ENCODE measurements around the gene RPL21.

DNA sequence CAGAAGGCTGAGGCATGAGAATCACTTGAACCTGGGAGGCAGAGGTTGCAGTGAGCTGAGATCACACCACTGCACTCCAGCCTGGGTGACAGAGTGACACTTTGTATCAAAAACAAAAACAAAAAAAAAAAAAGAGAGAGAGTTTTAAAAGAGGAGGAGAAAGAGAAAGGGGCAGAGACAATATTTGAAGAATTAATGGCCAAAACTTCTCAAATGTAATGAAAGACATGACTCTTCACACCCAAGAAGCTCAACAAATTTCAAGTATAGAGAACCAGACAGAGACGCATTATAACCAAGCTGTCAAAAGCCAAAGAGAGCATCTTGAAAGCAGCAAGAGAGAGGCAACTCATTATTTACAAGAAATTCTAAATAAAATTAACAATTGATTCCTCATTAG, 42.8 kb upstream of the RPL21 start:
- TF ChIP-seq, protein P1, sequence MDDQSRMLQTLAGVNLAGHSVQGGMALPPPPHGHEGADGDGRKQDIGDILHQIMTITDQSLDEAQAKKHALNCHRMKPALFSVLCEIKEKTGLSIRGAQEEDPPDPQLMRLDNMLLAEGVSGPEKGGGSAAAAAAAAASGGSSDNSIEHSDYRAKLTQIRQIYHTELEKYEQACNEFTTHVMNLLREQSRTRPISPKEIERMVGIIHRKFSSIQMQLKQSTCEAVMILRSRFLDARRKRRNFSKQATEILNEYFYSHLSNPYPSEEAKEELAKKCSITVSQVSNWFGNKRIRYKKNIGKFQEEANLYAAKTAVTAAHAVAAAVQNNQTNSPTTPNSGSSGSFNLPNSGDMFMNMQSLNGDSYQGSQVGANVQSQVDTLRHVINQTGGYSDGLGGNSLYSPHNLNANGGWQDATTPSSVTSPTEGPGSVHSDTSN (CRISPR knock-in tag; IDR thresholded peaks at IDR 0.05): no peak
- TF ChIP-seq ZBTB1 (tag by site-specific recombination; IDR thresholded peaks at IDR 0.05) (no peak), ZBTB8A (tag by site-specific recombination; IDR thresholded peaks at IDR 0.05) (no peak), ZNF660 (tag by site-specific recombination; IDR thresholded peaks at IDR 0.05) (no peak), ZNF266 (tag by site-specific recombination; IDR thresholded peaks at IDR 0.05; ENCODE audit: low read depth) (no peak), ZNF146 (tag by site-specific recombination; IDR thresholded peaks at IDR 0.05) (no peak), ZNF791 (tag by site-specific recombination; IDR thresholded peaks at IDR 0.05) (no peak), ZSCAN30 (tag by site-specific recombination; IDR thresholded peaks at IDR 0.05) (no peak), YY1 (tag by site-specific recombination; IDR thresholded peaks at IDR 0.05) (no peak)
- TF ChIP-seq, protein P2, sequence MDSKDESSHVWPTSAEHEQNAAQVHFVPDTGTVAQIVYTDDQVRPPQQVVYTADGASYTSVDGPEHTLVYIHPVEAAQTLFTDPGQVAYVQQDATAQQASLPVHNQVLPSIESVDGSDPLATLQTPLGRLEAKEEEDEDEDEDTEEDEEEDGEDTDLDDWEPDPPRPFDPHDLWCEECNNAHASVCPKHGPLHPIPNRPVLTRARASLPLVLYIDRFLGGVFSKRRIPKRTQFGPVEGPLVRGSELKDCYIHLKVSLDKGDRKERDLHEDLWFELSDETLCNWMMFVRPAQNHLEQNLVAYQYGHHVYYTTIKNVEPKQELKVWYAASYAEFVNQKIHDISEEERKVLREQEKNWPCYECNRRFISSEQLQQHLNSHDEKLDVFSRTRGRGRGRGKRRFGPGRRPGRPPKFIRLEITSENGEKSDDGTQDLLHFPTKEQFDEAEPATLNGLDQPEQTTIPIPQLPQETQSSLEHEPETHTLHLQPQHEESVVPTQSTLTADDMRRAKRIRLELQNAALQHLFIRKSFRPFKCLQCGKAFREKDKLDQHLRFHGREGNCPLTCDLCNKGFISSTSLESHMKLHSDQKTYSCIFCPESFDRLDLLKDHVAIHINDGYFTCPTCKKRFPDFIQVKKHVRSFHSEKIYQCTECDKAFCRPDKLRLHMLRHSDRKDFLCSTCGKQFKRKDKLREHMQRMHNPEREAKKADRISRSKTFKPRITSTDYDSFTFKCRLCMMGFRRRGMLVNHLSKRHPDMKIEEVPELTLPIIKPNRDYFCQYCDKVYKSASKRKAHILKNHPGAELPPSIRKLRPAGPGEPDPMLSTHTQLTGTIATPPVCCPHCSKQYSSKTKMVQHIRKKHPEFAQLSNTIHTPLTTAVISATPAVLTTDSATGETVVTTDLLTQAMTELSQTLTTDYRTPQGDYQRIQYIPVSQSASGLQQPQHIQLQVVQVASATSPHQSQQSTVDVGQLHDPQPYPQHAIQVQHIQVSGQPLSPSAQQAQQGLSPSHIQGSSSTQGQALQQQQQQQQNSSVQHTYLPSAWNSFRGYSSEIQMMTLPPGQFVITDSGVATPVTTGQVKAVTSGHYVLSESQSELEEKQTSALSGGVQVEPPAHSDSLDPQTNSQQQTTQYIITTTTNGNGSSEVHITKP (tag by site-specific recombination; IDR thresholded peaks at IDR 0.05): no peak
- TF ChIP-seq, protein P3, sequence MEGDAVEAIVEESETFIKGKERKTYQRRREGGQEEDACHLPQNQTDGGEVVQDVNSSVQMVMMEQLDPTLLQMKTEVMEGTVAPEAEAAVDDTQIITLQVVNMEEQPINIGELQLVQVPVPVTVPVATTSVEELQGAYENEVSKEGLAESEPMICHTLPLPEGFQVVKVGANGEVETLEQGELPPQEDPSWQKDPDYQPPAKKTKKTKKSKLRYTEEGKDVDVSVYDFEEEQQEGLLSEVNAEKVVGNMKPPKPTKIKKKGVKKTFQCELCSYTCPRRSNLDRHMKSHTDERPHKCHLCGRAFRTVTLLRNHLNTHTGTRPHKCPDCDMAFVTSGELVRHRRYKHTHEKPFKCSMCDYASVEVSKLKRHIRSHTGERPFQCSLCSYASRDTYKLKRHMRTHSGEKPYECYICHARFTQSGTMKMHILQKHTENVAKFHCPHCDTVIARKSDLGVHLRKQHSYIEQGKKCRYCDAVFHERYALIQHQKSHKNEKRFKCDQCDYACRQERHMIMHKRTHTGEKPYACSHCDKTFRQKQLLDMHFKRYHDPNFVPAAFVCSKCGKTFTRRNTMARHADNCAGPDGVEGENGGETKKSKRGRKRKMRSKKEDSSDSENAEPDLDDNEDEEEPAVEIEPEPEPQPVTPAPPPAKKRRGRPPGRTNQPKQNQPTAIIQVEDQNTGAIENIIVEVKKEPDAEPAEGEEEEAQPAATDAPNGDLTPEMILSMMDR (tag by site-specific recombination; IDR thresholded peaks at IDR 0.05): no peak
- TF ChIP-seq, protein P4, sequence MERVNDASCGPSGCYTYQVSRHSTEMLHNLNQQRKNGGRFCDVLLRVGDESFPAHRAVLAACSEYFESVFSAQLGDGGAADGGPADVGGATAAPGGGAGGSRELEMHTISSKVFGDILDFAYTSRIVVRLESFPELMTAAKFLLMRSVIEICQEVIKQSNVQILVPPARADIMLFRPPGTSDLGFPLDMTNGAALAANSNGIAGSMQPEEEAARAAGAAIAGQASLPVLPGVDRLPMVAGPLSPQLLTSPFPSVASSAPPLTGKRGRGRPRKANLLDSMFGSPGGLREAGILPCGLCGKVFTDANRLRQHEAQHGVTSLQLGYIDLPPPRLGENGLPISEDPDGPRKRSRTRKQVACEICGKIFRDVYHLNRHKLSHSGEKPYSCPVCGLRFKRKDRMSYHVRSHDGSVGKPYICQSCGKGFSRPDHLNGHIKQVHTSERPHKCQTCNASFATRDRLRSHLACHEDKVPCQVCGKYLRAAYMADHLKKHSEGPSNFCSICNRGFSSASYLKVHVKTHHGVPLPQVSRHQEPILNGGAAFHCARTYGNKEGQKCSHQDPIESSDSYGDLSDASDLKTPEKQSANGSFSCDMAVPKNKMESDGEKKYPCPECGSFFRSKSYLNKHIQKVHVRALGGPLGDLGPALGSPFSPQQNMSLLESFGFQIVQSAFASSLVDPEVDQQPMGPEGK (tag by site-specific recombination; IDR thresholded peaks at IDR 0.05): no peak
- TF ChIP-seq, protein P5, sequence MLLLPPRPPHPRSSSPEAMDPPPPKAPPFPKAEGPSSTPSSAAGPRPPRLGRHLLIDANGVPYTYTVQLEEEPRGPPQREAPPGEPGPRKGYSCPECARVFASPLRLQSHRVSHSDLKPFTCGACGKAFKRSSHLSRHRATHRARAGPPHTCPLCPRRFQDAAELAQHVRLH (tag by site-specific recombination; IDR thresholded peaks at IDR 0.05): no peak
